Measurements from ENCODE around the gene QKI.

Gene QKI

GRCh38 chr6:163395122-163395830 is 19.2 kb upstream of the QKI start:
- in situ Hi-C loops (cut with HindIII; ENCODE audit: low pct_unique_long_range_greater_than_20kb, low sequenced_read_pairs) = no loop called here
- DNase-seq (ENCODE audit: low read depth in 1 of 2, low spot score in 1 of 2) = no peak
- no peak for TF ChIP-seq JUND (IDR thresholded peaks at IDR 0.05; ENCODE audit: low read depth)

- no peak for TF ChIP-seq JUND (IDR thresholded peaks at IDR 0.05; ENCODE audit: low read depth)
- in situ Hi-C loops (cut with HindIII; ENCODE audit: low pct_unique_long_range_greater_than_20kb, low sequenced_read_pairs) = no loop called here
- no peak for DNase-seq (ENCODE audit: low read depth in 1 of 2, low spot score in 1 of 2)
These were observed 18.7 kb upstream of the QKI start for GRCh38 chr6:163395831-163396185.

- TF ChIP-seq JUND (IDR thresholded peaks at IDR 0.05; ENCODE audit: low read depth) = no peak
- DNase-seq (ENCODE audit: low read depth in 1 of 2, low spot score in 1 of 2) = no peak
- in situ Hi-C loops (cut with HindIII; ENCODE audit: low pct_unique_long_range_greater_than_20kb, low sequenced_read_pairs) = no loop called here
These were observed 17.2 kb upstream of the QKI start for GRCh38 chr6:163397326-163397725.

GRCh38 chr6:163398115-163398514 is 16.4 kb upstream of the QKI start:
- DNase-seq (ENCODE audit: low read depth in 1 of 2, low spot score in 1 of 2) = no peak
- TF ChIP-seq JUND (IDR thresholded peaks at IDR 0.05; ENCODE audit: low read depth) = no peak
- in situ Hi-C loops (cut with HindIII; ENCODE audit: low pct_unique_long_range_greater_than_20kb, low sequenced_read_pairs) = no loop called here

GRCh38 chr6:163398815-163399214 is 15.7 kb upstream of the QKI start:
- TF ChIP-seq JUND (IDR thresholded peaks at IDR 0.05; ENCODE audit: low read depth) = no peak
- in situ Hi-C loops (cut with HindIII; ENCODE audit: low pct_unique_long_range_greater_than_20kb, low sequenced_read_pairs) = no loop called here

GRCh38 chr6:163400509-163400908 is 14.0 kb upstream of the QKI start:
- no peak for TF ChIP-seq JUND (IDR thresholded peaks at IDR 0.05; ENCODE audit: low read depth)
- DNase-seq (ENCODE audit: low read depth in 1 of 2, low spot score in 1 of 2) = no peak
- in situ Hi-C loops (cut with HindIII; ENCODE audit: low pct_unique_long_range_greater_than_20kb, low sequenced_read_pairs) = no loop called here

More at GRCh38 chr6:163398815-163399214, 15.7 kb upstream of the QKI start:
- no peak for DNase-seq (ENCODE audit: low read depth in 1 of 2, low spot score in 1 of 2)

GRCh38 chr6:163401039-163401885 is 13.3 kb upstream of the QKI start:
- in situ Hi-C loops (cut with HindIII; ENCODE audit: low pct_unique_long_range_greater_than_20kb, low sequenced_read_pairs) = no loop called here
- no peak for TF ChIP-seq JUND (IDR thresholded peaks at IDR 0.05; ENCODE audit: low read depth)
- no peak for DNase-seq (ENCODE audit: low read depth in 1 of 2, low spot score in 1 of 2)

GRCh38 chr6:163402616-163403015 is 11.9 kb upstream of the QKI start:
- in situ Hi-C loops (cut with HindIII; ENCODE audit: low pct_unique_long_range_greater_than_20kb, low sequenced_read_pairs) = no loop called here
- DNase-seq (ENCODE audit: low read depth in 1 of 2, low spot score in 1 of 2) = no peak
- no peak for TF ChIP-seq JUND (IDR thresholded peaks at IDR 0.05; ENCODE audit: low read depth)

GRCh38 chr6:163404825-163405265 is 9.7 kb upstream of the QKI start:
- in situ Hi-C loops (cut with HindIII; ENCODE audit: low pct_unique_long_range_greater_than_20kb, low sequenced_read_pairs) = no loop called here
- no peak for DNase-seq (ENCODE audit: low read depth in 1 of 2, low spot score in 1 of 2)
- no peak for TF ChIP-seq JUND (IDR thresholded peaks at IDR 0.05; ENCODE audit: low read depth)

- no peak for TF ChIP-seq JUND (IDR thresholded peaks at IDR 0.05; ENCODE audit: low read depth)
- in situ Hi-C loops (cut with HindIII; ENCODE audit: low pct_unique_long_range_greater_than_20kb, low sequenced_read_pairs) = no loop called here
- peak in 1 of 2 experiments; percentile 19 for DNase-seq (ENCODE audit: low read depth in 1 of 2, low spot score in 1 of 2)
These were observed 8.9 kb upstream of the QKI start for GRCh38 chr6:163405412-163406309.

- no peak for TF ChIP-seq JUND (IDR thresholded peaks at IDR 0.05; ENCODE audit: low read depth)
- in situ Hi-C loops (cut with HindIII; ENCODE audit: low pct_unique_long_range_greater_than_20kb, low sequenced_read_pairs) = no loop called here
- DNase-seq (ENCODE audit: low read depth in 1 of 2, low spot score in 1 of 2) = no peak
These were observed 8.2 kb upstream of the QKI start for GRCh38 chr6:163406366-163406765.

- TF ChIP-seq JUND (IDR thresholded peaks at IDR 0.05; ENCODE audit: low read depth) = no peak
- in situ Hi-C loops (cut with HindIII; ENCODE audit: low pct_unique_long_range_greater_than_20kb, low sequenced_read_pairs) = no loop called here
- DNase-seq (ENCODE audit: low read depth in 1 of 2, low spot score in 1 of 2) = no peak
These were observed 7.7 kb upstream of the QKI start for GRCh38 chr6:163406830-163407229.

All from T47D (cell line).